ENCODE data around the gene ASB18. TPM values are rescaled to one million over a fixed set of nuclear protein-coding genes. Genes with fewer than 3 reads are reported as not detected.
A peak's percentile ranks its signal among the peaks of the same experiment; 100 is the strongest.

Gene ASB18
- polyA plus RNA-seq, 1 donor (not counting 4 experiments of a cell fraction or from before 2014, with no cell fraction given), result not detected

- no peaks in the 10 kb centered on the region for H4K20me1 ChIP-seq (ENCODE audit: control insufficient read depth, extremely low read depth, insufficient read depth, low read length)
- dilution Hi-C loops (cut with MboI; ENCODE audit: extremely low pct_ligation_motif_present, low sequenced_read_pairs), result no loop called here
- H3K4me1 ChIP-seq (ENCODE audit: control insufficient read depth, extremely low read depth, insufficient read depth, low read length), result peaks cover 19% of the 10 kb centered on the region
- H3K27ac ChIP-seq (ENCODE audit: control insufficient read depth, insufficient read depth, low read length), result no peak overlapping the region
- H3K79me2 ChIP-seq (ENCODE audit: control insufficient read depth, insufficient read depth, low read length), result no peaks in the 10 kb centered on the region
- H3K9ac ChIP-seq (ENCODE audit: control insufficient read depth, extremely low read depth, insufficient read depth, low read length), result no peak overlapping the region
- no peak for FAIRE-seq
- no peak overlapping the region for H2AFZ ChIP-seq (ENCODE audit: control insufficient read depth, low read length)
- DNase-seq (ENCODE audit: low read depth, low spot score), result no peak
- H3K27me3 ChIP-seq (ENCODE audit: control insufficient read depth, extremely low read depth, insufficient read depth, low read length), result peaks cover 38% of the 10 kb centered on the region
- TF ChIP-seq EZH2 (IDR thresholded peaks at IDR 0.05; ENCODE audit: low read length), result no peak
- TF ChIP-seq CTCF (optimal IDR thresholded peaks at IDR 0.05 in 1 of 3, IDR thresholded peaks at IDR 0.05 in 1 of 3, conservative IDR thresholded peaks at IDR 0.05 in 1 of 3; ENCODE audit: extremely low read depth in 1 of 3, insufficient read depth in 2 of 3, low read length in 3 of 3), result no peak
- H3K9me1 ChIP-seq (ENCODE audit: control insufficient read depth, extremely low read depth, insufficient read depth, low read length), result no peaks in the 10 kb centered on the region
- H3K4me2 ChIP-seq (ENCODE audit: control insufficient read depth, extremely low read depth, insufficient read depth, low read depth, low read length), result no peak overlapping the region
- H3K36me3 ChIP-seq (ENCODE audit: control insufficient read depth in 2 of 2, extremely low read depth in 1 of 2, insufficient read depth in 2 of 2, low read length in 2 of 2), result no peaks in the 10 kb centered on the region
- no peaks in the 10 kb centered on the region for H3K9me3 ChIP-seq (ENCODE audit: control insufficient read depth, low read depth, low read length)
- no peak overlapping the region for H3K4me3 ChIP-seq (ENCODE audit: control insufficient read depth in 2 of 3, extremely low read depth in 1 of 3, insufficient read depth in 2 of 3, low read depth in 1 of 3, low read length in 3 of 3)
These were observed 103.7 kb downstream of the ASB18 start for GRCh38 chr2:236160366-236161081.

- no peak overlapping the region for H3K9ac ChIP-seq (ENCODE audit: control insufficient read depth, extremely low read depth, insufficient read depth, low read length)
- no peak overlapping the region for H3K27ac ChIP-seq (ENCODE audit: control insufficient read depth, insufficient read depth, low read length)
- H3K4me3 ChIP-seq (ENCODE audit: control insufficient read depth in 2 of 3, extremely low read depth in 1 of 3, insufficient read depth in 2 of 3, low read depth in 1 of 3, low read length in 3 of 3), result no peak overlapping the region
- H2AFZ ChIP-seq (ENCODE audit: control insufficient read depth, low read length), result no peak overlapping the region
- dilution Hi-C loops (cut with MboI; ENCODE audit: extremely low pct_ligation_motif_present, low sequenced_read_pairs), result no loop called here
- no peaks in the 10 kb centered on the region for H3K9me3 ChIP-seq (ENCODE audit: control insufficient read depth, low read depth, low read length)
- peaks cover 17% of the 10 kb centered on the region for H3K4me1 ChIP-seq (ENCODE audit: control insufficient read depth, extremely low read depth, insufficient read depth, low read length)
- H3K27me3 ChIP-seq (ENCODE audit: control insufficient read depth, extremely low read depth, insufficient read depth, low read length), result peaks cover 31% of the 10 kb centered on the region
- H3K79me2 ChIP-seq (ENCODE audit: control insufficient read depth, insufficient read depth, low read length), result no peaks in the 10 kb centered on the region
- no peaks in the 10 kb centered on the region for H3K36me3 ChIP-seq (ENCODE audit: control insufficient read depth in 2 of 2, extremely low read depth in 1 of 2, insufficient read depth in 2 of 2, low read length in 2 of 2)
- peak; percentile 27 for TF ChIP-seq EZH2 (IDR thresholded peaks at IDR 0.05; ENCODE audit: low read length)
- no peak for TF ChIP-seq CTCF (optimal IDR thresholded peaks at IDR 0.05 in 1 of 3, IDR thresholded peaks at IDR 0.05 in 1 of 3, conservative IDR thresholded peaks at IDR 0.05 in 1 of 3; ENCODE audit: extremely low read depth in 1 of 3, insufficient read depth in 2 of 3, low read length in 3 of 3)
- H3K4me2 ChIP-seq (ENCODE audit: control insufficient read depth, extremely low read depth, insufficient read depth, low read depth, low read length), result no peak overlapping the region
- H4K20me1 ChIP-seq (ENCODE audit: control insufficient read depth, extremely low read depth, insufficient read depth, low read length), result no peaks in the 10 kb centered on the region
- DNase-seq (ENCODE audit: low read depth, low spot score), result no peak
- H3K9me1 ChIP-seq (ENCODE audit: control insufficient read depth, extremely low read depth, insufficient read depth, low read length), result no peaks in the 10 kb centered on the region
- no peak for FAIRE-seq
These were observed 104.4 kb downstream of the ASB18 start for GRCh38 chr2:236159778-236160170.

All from keratinocyte (primary cell).